Glutamatergic neuron (in vitro differentiated cells): Measurements from ENCODE around the gene CTSC. TPM values are rescaled to one million over a fixed set of nuclear protein-coding genes. Genes with fewer than 3 reads are reported as not detected.

ENCODE experiments used
- DNase-seq: peaks from one replicate; pipeline ENCODE4 v3.0.0; 2022
- H3K27ac Mint-ChIP-seq: one replicate; pipeline ENCODE4 v1.8.0; 2020; ENCODE audit warnings: mild to moderate bottlenecking, mixed read lengths, inconsistent platforms; ENCODE audit not compliant: unreplicated experiment
- H3K27me3 Mint-ChIP-seq: one replicate; pipeline ENCODE4 v1.8.0; 2020; ENCODE audit warnings: mild to moderate bottlenecking, moderate library complexity, mixed read lengths, inconsistent platforms; ENCODE audit not compliant: unreplicated experiment
- H3K36me3 Mint-ChIP-seq: one replicate; pipeline ENCODE4 v1.8.0; 2020; ENCODE audit warnings: mild to moderate bottlenecking, mixed read lengths, inconsistent platforms; ENCODE audit not compliant: unreplicated experiment
- H3K4me1 Mint-ChIP-seq: one replicate; pipeline ENCODE4 v1.8.0; 2020; ENCODE audit warnings: mild to moderate bottlenecking, low read depth, mixed read lengths, inconsistent platforms; ENCODE audit not compliant: unreplicated experiment
- H3K4me3 Mint-ChIP-seq: one replicate; pipeline ENCODE4 v1.8.0; 2020; ENCODE audit warnings: mild to moderate bottlenecking, mixed read lengths, inconsistent platforms; ENCODE audit not compliant: unreplicated experiment
- H3K9me3 Mint-ChIP-seq: one replicate; pipeline ENCODE4 v1.8.0; 2020; ENCODE audit warnings: mild to moderate bottlenecking, moderate library complexity, mixed read lengths, inconsistent platforms; ENCODE audit not compliant: unreplicated experiment
- total RNA-seq: library from RNA; stranded (reverse); fragmentation: NEBNext Ultra II Directional; extraction: Animal tissue kit (Norgen Biotek cat#: 25700); gene quantifications from one replicate; pipeline ENCODE4 v1.2.1, GENCODE V29; 2021; ENCODE audit not compliant: unreplicated experiment
- TF ChIP-seq, protein P1 (sequence below): fragments of 200-600 bp; sonication (generic); IDR thresholded peaks from one replicate; pipeline ENCODE4 v1.5.0; 2021; ENCODE audit not compliant: partially characterized antibody, unreplicated experiment

Gene CTSC
- total RNA-seq, 1 donor from 2014 or later = 27.4 TPM

- Mint-ChIP-seq H3K36me3 (no peaks in the 10 kb centered on the region), H3K9me3 (no peaks in the 10 kb centered on the region), H3K4me3 (no peak overlapping the region), H3K27me3 (no peaks in the 10 kb centered on the region), H3K27ac (no peak overlapping the region), H3K4me1 (no peaks in the 10 kb centered on the region)
- no peak for DNase-seq
- TF ChIP-seq, protein P1, sequence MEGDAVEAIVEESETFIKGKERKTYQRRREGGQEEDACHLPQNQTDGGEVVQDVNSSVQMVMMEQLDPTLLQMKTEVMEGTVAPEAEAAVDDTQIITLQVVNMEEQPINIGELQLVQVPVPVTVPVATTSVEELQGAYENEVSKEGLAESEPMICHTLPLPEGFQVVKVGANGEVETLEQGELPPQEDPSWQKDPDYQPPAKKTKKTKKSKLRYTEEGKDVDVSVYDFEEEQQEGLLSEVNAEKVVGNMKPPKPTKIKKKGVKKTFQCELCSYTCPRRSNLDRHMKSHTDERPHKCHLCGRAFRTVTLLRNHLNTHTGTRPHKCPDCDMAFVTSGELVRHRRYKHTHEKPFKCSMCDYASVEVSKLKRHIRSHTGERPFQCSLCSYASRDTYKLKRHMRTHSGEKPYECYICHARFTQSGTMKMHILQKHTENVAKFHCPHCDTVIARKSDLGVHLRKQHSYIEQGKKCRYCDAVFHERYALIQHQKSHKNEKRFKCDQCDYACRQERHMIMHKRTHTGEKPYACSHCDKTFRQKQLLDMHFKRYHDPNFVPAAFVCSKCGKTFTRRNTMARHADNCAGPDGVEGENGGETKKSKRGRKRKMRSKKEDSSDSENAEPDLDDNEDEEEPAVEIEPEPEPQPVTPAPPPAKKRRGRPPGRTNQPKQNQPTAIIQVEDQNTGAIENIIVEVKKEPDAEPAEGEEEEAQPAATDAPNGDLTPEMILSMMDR = no peak
These were observed 29.8 kb upstream of the CTSC start for GRCh38 chr11:88367310-88367709.

DNA sequence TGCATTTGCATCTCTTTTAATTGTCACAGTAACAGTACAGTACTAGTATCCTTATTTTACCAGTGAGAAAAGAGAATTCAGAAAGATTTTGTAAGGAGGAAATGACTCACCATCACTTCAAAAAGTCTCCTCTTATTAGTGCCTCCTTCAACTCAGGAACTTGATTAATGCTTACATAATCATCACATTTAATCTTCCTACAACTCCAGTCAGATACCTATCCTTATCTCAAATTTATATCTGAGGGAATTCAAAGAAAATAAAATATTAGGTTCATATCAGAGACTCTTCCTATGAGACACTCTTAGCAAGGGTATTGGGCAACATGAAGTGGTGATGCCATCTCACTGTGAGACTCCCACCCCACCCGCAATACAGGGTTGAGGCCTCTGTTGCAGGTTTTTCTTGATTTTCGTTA is 26.1 kb upstream of the CTSC start:
- Mint-ChIP-seq H3K4me1 (no peaks in the 10 kb centered on the region), H3K9me3 (no peaks in the 10 kb centered on the region), H3K36me3 (no peaks in the 10 kb centered on the region), H3K27ac (no peak overlapping the region), H3K4me3 (no peak overlapping the region), H3K27me3 (no peaks in the 10 kb centered on the region)
- TF ChIP-seq, protein P1 = no peak
- DNase-seq = no peak

DNA sequence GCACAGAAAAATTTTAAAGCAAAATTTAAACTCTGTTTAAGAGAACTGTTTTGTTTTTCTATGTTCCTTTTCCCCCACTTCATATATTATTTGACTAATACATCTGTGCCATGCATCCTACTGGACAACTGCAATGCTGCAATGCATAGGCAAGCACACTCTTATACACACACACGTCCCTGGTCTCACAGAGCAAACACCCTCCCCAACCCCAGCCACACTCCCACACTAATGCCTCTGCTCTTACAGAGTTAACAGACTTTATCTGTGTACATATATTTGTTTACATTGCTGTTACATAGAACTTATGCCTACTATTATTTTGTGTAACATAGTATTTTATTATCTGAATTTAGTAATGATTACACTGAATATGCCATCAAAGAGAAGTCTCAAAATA is 25.5 kb upstream of the CTSC start:
- Mint-ChIP-seq H3K4me3 (no peak overlapping the region), H3K27ac (no peak overlapping the region), H3K27me3 (no peaks in the 10 kb centered on the region), H3K36me3 (no peaks in the 10 kb centered on the region), H3K9me3 (no peaks in the 10 kb centered on the region), H3K4me1 (no peaks in the 10 kb centered on the region)
- no peak for DNase-seq
- TF ChIP-seq, protein P1 = no peak

GRCh38 chr11:88360141-88360540 is 22.6 kb upstream of the CTSC start:
- no peaks in the 10 kb centered on the region for H3K9me3 Mint-ChIP-seq
- no peaks in the 10 kb centered on the region for H3K27me3 Mint-ChIP-seq
- H3K27ac Mint-ChIP-seq = no peak overlapping the region
- no peaks in the 10 kb centered on the region for H3K36me3 Mint-ChIP-seq
- TF ChIP-seq, protein P1 = no peak
- no peak for DNase-seq
- no peaks in the 10 kb centered on the region for H3K4me1 Mint-ChIP-seq
- no peak overlapping the region for H3K4me3 Mint-ChIP-seq

DNA sequence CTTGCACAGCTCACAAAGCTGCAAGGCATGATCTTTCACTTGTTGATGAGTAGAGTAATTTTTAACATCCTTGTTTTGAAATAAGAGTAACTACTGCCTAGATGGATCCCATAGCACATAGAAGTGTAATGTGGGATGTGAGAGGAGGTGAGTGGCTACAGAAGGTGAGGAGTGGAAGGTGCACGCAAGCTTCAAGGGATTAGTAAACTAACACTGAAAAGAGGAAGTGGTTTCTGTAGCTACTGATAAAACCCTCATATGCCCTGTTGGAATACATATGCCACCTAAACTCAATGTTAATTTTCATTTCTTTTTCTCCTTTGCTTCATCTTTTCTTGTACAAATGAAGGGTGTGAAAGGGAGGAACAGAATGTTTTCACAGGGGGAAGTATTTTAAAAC is 22.0 kb upstream of the CTSC start:
- Mint-ChIP-seq H3K9me3 (no peaks in the 10 kb centered on the region), H3K4me1 (no peaks in the 10 kb centered on the region), H3K27ac (no peak overlapping the region), H3K4me3 (no peak overlapping the region), H3K36me3 (no peaks in the 10 kb centered on the region), H3K27me3 (no peaks in the 10 kb centered on the region)
- DNase-seq = no peak
- TF ChIP-seq, protein P1 = no peak
